Glomerular visceral epithelial cell (primary cell): ENCODE results near the gene IGSF11.
"Not testable (repeated sequence)": the region's sequence is repeated elsewhere in the genome, so short reads cannot be mapped to it uniquely, and the experiment has no call there.

Experiments
- DNase-seq: peaks from one replicate; pipeline ENCODE4 v3.0.0-alpha.2; 2016; ENCODE audit errors: extremely low spot score

IGSF11 gene

DNA sequence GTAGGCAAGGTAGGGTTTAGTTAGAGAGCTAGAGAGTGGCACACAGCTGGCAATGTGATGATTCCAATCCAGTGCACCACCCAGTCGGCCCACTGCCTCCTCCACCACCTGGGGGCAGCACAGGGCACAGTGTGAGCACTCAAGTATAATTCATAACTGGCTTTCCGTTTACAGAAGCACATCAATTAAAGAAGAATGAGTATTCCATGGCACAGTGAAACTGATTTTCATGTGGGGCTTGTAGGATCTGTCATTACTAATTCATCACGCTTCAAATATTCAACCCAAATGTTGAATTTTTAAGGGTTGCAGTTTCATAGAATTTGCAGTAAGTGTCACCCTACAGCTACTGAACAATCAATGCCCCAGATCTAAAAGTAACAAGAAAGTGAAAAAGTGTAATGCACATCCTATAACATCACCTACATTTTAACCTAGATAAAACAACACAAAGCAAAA lies 149.9 kb downstream of the IGSF11 start:
- peak; percentile 36 for DNase-seq

DNA sequence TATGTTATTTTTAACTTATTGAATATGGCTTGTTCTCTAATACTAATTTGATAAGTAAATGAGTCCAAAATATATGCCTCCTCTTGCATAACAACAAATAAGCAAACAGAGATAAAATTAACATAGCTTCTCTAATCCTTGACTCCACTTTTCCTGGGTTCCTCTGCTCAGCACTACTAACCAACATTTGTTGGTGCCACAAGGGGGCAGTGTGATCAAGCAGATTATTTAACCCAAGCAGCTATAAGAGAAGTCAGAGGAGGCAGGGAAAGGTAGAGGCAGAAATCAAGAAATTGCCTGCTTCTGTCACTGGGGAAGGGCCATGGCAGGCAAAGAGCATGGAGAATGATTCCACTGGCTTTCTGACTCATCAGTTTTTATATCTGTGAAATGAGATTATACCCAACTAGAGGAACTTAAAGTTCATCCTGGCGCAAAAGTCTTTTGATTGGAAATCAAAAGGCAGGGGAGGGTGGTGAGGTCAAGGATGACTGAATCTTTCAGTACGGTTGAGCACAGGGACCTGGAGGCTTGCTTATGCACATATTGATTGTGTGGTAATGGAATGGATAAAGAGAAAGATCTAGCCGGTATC lies 152.2 kb downstream of the IGSF11 start:
- peak; percentile 48 for DNase-seq

DNA sequence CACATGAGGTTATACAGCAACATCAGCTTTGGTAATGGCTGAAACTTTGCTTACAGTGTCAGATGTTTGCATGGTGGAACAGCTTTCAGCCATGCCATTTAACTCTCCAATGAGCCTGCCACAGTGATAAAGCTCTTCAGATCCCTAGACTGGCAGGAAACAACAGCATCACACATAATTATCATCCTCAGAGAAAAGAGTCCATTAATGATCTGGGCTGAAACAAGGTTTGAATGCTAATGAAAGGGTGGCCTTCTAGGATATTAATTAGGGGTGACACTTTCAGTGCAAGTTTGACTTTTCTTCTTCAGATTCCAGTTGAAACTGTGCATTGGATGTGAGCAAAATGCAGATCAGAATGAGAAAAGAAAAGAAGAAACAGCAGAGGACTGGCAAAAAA lies 166.6 kb downstream of the IGSF11 start:
- no peak for DNase-seq

DNA sequence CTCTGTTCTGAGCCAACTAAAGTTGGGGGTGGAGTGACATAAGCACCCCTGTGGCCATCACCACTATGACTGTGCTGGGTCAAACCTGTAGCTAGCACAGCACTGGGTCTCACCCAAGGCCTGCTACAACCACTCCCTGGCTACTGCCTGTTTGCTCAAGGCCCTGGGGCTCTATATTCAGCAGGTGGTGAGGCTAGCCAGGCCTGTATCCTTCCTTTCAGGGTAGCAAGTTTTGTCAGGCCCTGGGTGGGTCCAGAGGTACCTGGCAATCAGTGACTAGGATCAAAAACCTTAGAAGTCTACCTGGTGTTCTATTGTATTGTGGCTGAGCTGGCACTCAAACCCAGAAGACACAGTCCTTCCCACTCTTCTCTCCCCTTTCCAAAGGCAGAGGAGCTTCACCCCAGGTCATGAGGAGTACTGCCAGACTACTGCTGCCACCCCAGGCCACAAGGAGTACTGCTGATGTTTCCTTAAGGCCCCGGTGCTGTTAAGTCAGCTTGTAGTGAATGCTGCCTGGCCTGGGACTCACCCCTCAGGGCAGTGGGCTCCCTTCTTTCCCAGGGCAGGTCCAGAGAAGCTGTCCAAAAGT lies 170.8 kb downstream of the IGSF11 start:
- no peak for DNase-seq

DNA sequence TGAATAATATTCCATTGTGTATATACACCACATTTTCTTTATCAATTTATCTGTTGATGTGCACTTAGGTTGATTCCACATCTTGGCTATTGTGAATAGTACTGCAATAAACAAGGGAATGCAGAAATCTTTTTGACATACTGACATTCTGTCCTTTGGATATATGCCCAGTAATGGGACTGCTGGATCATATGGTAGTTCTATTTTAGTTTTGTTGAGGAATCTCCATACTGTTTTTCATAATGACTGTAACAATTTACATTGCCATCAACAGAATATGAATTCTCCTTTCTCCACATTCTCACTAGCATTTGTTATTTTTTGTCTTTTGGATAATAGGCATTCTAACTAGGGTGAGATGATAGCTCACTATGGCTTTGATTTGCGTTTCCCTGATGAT lies 174.7 kb downstream of the IGSF11 start:
- DNase-seq: no peak

DNA sequence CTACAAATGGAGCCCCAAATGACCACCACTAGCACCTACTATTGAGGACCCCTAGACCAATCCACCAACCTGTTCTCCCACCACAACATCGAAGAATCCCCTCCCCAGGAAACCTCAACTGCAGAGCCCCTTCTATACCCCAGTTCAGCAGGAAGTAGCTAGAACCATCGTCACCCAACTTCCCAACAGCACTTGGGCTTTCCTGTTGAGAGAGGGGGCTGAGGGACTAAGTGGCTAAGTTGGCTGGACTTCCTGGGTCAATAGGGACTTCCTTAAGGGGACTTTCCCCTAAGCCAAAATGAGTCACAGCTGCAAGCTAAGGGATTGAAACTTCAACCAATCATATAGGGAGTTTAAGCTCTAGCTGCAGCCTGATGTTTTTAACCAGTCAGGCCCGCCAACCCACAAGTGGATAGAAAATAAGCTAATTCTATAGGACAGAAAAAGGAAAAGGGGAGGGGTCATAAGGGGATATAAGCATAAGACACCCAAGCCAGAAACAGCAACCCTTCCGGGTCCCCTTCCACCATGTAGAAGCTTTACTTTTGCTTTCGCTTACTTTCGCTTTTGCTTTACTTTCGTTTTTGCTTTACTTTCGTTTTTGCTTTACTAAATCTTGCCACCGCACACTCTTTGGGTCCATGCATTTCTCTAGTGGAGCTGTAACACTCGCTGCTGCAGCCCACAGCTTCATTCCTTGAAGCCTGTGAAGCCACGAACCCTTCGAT lies 183.0 kb downstream of the IGSF11 start:
- DNase-seq: not testable (repeated sequence)

DNA sequence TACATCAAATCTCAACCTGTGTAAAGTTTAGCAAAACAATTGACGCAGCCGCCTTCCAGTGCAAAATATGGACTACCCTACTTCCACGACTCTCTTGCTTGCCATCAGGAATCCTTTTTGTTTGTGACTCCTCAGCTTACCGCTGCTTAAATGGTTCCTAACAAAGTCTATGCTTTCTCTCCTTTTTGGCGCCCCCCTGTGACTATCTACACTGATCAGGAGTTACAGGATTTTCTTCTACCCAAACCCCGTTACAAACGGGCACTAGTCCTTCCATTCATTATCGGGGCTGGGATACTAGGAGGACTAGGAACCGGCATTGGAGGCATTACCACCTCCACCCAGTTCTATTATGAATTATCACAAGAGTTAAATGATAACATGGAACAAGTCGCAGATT lies 184.0 kb downstream of the IGSF11 start:
- DNase-seq: no peak
